T-helper 17 cell (primary cell): ENCODE data around the gene SPI1. TPM values are rescaled to one million over a fixed set of nuclear protein-coding genes. Genes with fewer than 3 reads are reported as not detected.
A peak's percentile ranks its signal among the peaks of the same experiment; 100 is the strongest.
"Not testable (repeated sequence)": the region's sequence is repeated elsewhere in the genome, so short reads cannot be mapped to it uniquely, and the experiment has no call there.

Source experiments
- ATAC-seq: fragments of 150-1000 bp; cut with Tn5 transposase; 2 replicates; pipeline ENCODE4 v1.10.0; 2021; ENCODE audit warnings: mild to moderate bottlenecking, moderate library complexity
- DNase-seq, 3 donors: peaks; one replicate each; pipeline versions ENCODE4 v3.0.0 to v3.0.0-alpha.2; 2020 to 2021
- H3K9me3 ChIP-seq: one replicate; pipeline ENCODE4 v1.7.0; 2013; ENCODE audit warnings: low read length, mild to moderate bottlenecking; ENCODE audit not compliant: control insufficient read depth, poor library complexity, severe bottlenecking
- H3K27ac Mint-ChIP-seq: one replicate; pipeline ENCODE4 v1.8.0; 2022; ENCODE audit warnings: mild to moderate bottlenecking, moderate library complexity, mixed read lengths
- H3K27me3 Mint-ChIP-seq: one replicate; pipeline ENCODE4 v1.8.0; 2022; ENCODE audit warnings: mixed read lengths
- H3K36me3 Mint-ChIP-seq: one replicate; pipeline ENCODE4 v1.8.0; 2022; ENCODE audit warnings: low read depth, mixed read lengths
- H3K4me1 Mint-ChIP-seq: one replicate; pipeline ENCODE4 v1.8.0; 2022; ENCODE audit warnings: mild to moderate bottlenecking, mixed read lengths
- H3K4me3 Mint-ChIP-seq: one replicate; pipeline ENCODE4 v1.8.0; 2022; ENCODE audit warnings: mild to moderate bottlenecking, moderate library complexity, mixed read lengths
- total RNA-seq, 4 donors: library from RNA in 2 of 4; stranded (reverse) in 2 of 4; gene quantifications; one replicate each; pipeline ENCODE4 v1.2.3 and lab custom pipeline; 2022 to 2026

SPI1 gene
- total RNA-seq, 2 donors from 2014 or later = 4.9 to 14.9 TPM

DNA sequence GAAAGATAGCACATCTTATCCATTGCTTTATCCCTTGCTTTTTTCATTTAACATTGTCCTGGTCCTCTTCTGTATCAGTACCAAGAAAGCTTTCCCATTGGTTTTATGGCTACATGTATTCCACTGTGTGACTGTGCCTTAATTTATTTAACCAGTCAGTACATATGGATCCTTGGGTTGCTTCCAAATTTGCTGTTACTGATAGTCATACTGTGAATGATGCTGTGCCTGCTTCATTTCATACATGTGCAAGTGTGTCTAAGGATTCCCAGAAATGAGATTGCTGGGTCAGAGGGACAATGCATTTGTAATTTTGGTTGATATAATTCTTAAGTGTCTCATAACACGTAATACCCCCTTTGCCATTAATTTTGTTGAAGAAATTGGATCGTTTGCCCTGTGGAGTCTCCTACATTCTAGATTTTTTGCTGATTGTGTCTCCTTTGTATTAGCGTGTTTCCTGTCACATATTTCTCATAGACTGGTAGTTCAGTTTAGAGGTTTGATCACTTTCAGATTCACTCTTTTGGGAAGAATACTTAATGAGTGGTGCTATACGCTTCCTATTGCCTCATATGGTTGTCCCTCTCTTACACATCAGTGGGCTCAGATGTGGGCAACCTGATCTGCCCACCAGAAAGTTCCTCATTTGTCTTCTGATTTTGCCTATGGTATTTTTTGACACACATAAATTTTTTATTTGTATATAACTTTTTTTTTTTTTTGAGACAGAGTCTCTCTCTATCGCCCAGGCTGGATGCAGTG lies 61.1 kb downstream of the SPI1 start:
- H3K36me3 Mint-ChIP-seq = peaks cover 9% of the 10 kb centered on the region
- peaks cover 5% of the 10 kb centered on the region for H3K4me1 Mint-ChIP-seq
- H3K27ac Mint-ChIP-seq = peak overlapping the region; percentile 77
- no peaks in the 10 kb centered on the region for H3K9me3 ChIP-seq
- no peak for DNase-seq
- H3K27me3 Mint-ChIP-seq = no peaks in the 10 kb centered on the region
- peak overlapping the region; percentile 53 for H3K4me3 Mint-ChIP-seq
- ATAC-seq = peak; percentile 57

DNA sequence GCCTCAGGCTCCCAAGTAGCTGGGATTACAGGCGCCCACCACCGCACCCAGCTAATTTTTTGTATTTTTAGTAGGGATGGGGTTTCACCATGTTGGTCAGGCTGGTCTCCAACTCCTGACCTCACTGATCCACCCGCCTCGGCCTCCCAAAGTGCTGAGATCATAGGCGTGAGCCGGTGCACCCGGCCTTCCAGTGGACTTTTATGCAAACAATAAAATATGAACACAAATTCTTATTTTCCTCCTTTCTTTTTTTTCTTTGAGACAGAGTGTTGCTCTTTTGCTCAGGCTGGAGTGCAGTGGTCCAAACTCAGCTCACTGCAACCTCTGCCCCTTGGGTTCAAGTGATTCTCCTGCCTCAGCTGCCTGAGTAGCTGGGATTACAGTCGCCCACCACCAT lies 61.8 kb downstream of the SPI1 start:
- not testable (repeated sequence) for H3K9me3 ChIP-seq, ATAC-seq, H3K36me3 Mint-ChIP-seq, H3K4me1 Mint-ChIP-seq, DNase-seq, H3K27me3 Mint-ChIP-seq, H3K4me3 Mint-ChIP-seq
- H3K27ac Mint-ChIP-seq = peak overlapping the region; percentile 77

DNA sequence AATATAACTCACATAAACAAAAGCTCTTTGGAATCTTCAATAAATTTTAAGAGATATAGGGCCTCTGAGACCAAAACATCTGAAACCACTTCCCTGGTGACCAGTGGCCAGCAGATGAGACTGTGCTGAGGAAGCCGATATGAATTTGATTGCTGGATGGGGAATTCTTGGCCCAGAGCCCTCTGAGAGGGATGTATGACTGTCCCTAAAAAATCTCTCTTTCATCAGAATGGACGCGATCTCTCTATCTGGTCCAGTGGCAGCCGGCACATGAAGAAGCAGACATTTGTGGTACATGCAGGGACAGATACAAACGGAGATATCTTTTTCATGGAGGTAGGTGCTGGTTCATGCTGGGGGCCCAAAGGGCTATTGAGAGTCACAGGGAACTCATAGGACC lies 63.4 kb downstream of the SPI1 start:
- Mint-ChIP-seq H3K36me3 (peaks cover 6% of the 10 kb centered on the region), H3K4me1 (peaks cover 5% of the 10 kb centered on the region), H3K4me3 (no peak overlapping the region), H3K27me3 (no peaks in the 10 kb centered on the region), H3K27ac (no peak overlapping the region)
- no peak for ATAC-seq
- H3K9me3 ChIP-seq = no peaks in the 10 kb centered on the region
- no peak for DNase-seq

DNA sequence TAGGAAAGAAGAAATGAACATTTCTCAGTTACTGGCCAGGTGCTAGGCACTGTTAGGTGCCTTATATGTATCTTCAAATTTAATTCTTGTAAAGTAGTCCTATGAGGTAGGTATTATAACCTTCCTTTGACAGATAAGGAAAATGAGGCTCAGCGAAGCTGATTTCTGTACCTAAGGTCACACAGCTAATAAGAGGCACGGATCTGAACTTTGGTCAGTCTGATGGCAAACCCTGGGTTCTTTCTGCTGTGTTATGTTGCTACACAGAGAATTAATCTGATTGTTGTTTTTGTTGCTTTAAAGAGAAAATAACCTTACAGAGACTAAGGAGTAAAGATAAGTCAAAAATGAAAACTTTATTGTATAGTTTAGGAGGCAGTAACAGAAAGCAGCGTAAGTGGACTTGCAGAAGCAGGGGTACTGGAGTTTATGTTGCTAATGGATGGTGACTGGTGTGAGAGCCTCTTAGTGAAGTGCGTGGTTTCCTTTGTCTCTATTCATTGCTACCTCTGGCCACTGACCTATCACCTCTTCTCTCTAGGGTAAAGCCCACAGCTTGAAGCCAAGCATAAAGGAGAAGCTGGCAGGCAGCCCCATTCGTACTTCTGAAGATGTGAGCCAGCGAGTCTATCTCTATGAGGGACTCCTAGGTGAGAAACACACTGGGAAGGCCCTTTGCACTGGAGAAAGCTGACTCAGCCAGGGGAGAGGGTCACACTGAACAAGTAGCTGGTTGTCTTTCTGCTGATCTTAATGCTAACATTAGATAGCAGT lies 70.1 kb downstream of the SPI1 start:
- H3K9me3 ChIP-seq = no peaks in the 10 kb centered on the region
- Mint-ChIP-seq H3K4me1 (peaks cover 4% of the 10 kb centered on the region), H3K4me3 (no peak overlapping the region), H3K36me3 (peaks cover 6% of the 10 kb centered on the region), H3K27ac (no peak overlapping the region), H3K27me3 (no peaks in the 10 kb centered on the region)
- ATAC-seq (no peak), DNase-seq (no peak)

GRCh38 chr11:47306484-47306844 lies 71.9 kb downstream of the SPI1 start:
- no peaks in the 10 kb centered on the region for H3K9me3 ChIP-seq
- DNase-seq (no peak), ATAC-seq (no peak)
- Mint-ChIP-seq H3K36me3 (peaks cover 11% of the 10 kb centered on the region), H3K4me1 (peaks cover 4% of the 10 kb centered on the region), H3K27ac (no peak overlapping the region), H3K4me3 (no peak overlapping the region), H3K27me3 (no peaks in the 10 kb centered on the region)

DNA sequence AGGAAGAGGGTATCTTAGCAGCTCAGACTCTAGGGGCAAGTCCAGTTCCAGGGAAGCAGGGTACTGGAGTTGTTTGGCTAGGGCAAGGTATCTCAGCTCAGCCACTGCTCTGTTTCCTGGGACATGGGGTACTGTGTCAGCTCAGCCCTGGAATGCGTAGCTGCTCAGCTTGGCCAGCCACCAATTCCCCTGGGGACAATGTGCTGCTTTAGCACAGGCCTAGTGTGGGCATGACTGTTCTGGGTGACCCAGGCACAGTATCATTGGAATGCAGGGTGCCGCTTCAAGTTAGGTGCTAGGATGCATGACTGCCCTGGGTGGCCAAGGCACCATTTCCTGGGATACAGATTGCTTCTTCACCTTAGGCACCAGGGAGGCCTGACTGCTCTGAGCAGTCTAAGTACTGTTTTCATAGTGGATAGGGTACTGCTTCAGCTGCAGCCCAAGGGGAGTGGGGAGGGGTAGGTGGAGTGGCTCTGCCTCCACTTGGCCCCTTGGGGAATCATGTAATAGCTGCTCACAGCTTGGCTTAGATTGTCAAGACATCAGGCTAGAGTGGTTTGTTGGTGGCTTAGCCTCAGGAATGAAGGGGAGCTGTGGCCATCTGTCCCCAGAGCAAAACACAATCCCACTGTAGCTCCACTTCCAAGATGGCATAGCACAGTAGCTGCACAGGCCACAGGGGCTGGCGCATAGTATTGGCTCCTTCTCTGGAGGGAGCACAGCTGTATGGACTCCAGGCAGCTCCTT lies 72.4 kb downstream of the SPI1 start:
- ATAC-seq (no peak), DNase-seq (no peak)
- Mint-ChIP-seq H3K4me3 (no peak overlapping the region), H3K27ac (peak overlapping the region; percentile 61), H3K4me1 (peaks cover 6% of the 10 kb centered on the region), H3K36me3 (peaks cover 13% of the 10 kb centered on the region), H3K27me3 (no peaks in the 10 kb centered on the region)
- no peaks in the 10 kb centered on the region for H3K9me3 ChIP-seq

Other genes starting within 250 kb of the SPI1 start
- 100 to 1,000 TPM; 181 to 189 TPM for gene ARFGAP2, start 201.7 kb downstream of the SPI1 start, total RNA-seq
- 1 to 10 TPM in 1 of 2 donors, under 1 TPM in 1; 0.30 to 1.4 TPM for gene PACSIN3, start 192.1 kb downstream of the SPI1 start, total RNA-seq
- 10 to 100 TPM; 75.3 to 77.0 TPM for gene DDB2, start 163.6 kb downstream of the SPI1 start, total RNA-seq
- 10 to 100 TPM; 19.6 to 23.1 TPM for gene ACP2, start 129.7 kb downstream of the SPI1 start, total RNA-seq
- 1 to 10 TPM; 2.2 to 4.3 TPM for gene NR1H3, start 120.6 kb downstream of the SPI1 start, total RNA-seq
- 100 to 1,000 TPM; 155 to 209 TPM for gene MADD, start 108.4 kb downstream of the SPI1 start, total RNA-seq
- under 1 TPM in 1 of 2 donors, not detected in 1; 0.10 TPM for gene MYBPC3, start 25.8 kb downstream of the SPI1 start, total RNA-seq
- 10 to 100 TPM; 31.6 to 31.8 TPM for gene SLC39A13, start 30.0 kb upstream of the SPI1 start, total RNA-seq
- 10 to 100 TPM; 47.8 to 55.2 TPM for gene PSMC3, start 47.9 kb upstream of the SPI1 start, total RNA-seq
- 1 to 10 TPM; 3.0 to 3.1 TPM for gene RAPSN, start 70.6 kb upstream of the SPI1 start, total RNA-seq
- 100 to 1,000 TPM; 113 to 127 TPM for gene CELF1, start 174.6 kb upstream of the SPI1 start, total RNA-seq
- gene PTPMT1, start 187.1 kb upstream of the SPI1 start, total RNA-seq = 10 to 100 TPM; 19.2 to 23.8 TPM
- 10 to 100 TPM; 20.0 to 23.7 TPM for gene KBTBD4, start 200.4 kb upstream of the SPI1 start, total RNA-seq
- 10 to 100 TPM; 90.6 to 92.4 TPM for gene NDUFS3, start 200.5 kb upstream of the SPI1 start, total RNA-seq
- gene FAM180B, start 208.1 kb upstream of the SPI1 start, total RNA-seq = under 1 TPM; 0.23 to 0.47 TPM
- gene C1QTNF4, start 215.9 kb upstream of the SPI1 start, total RNA-seq = 1 to 10 TPM; 1.1 to 1.6 TPM